H1 (cell line): ENCODE measurements around the gene TECPR2. TPM values are rescaled to one million over a fixed set of nuclear protein-coding genes. Genes with fewer than 3 reads are reported as not detected.

Experiments
- CTCF ChIA-PET: fragments of 300-600 bp; sonication (Branson Sonifier 250); formaldehyde crosslinking; loops from one replicate; lab custom pipeline; 2021; ENCODE audit not compliant: partially characterized antibody; lab: Charles Lee
- POLR2A ChIA-PET: fragments of 300-600 bp; sonication (Branson Sonifier 250); formaldehyde crosslinking; loops from one replicate; lab custom pipeline; 2021; ENCODE audit warnings: inconsistent platforms; ENCODE audit not compliant: partially characterized antibody; lab: Charles Lee
- DNase-seq, 2 experiments: peaks; one replicate each; pipeline versions ENCODE4 v3.0.0 to v3.0.0-alpha.2; 2010 to 2022; ENCODE audit warnings: low spot score in 2 of 2, low read depth in 1 of 2, mixed read lengths in 1 of 2
- FAIRE-seq: peaks from 2 replicates; lab custom pipeline; 2011; peaks lifted over from hg19 to GRCh38; lab: Jason Lieb, UNC
- H2AFZ ChIP-seq: 2 replicates; pipeline ENCODE4 v1.8.1; 2012; ENCODE audit warnings: low read length, inconsistent platforms
- H2AK5ac ChIP-seq: 2 replicates; pipeline ENCODE4 v1.6.1; 2013; ENCODE audit warnings: low read depth, low read length
- H2BK120ac ChIP-seq: replicated peaks from 2 replicates; pipeline ENCODE3; 2013; ENCODE audit warnings: low read depth, low read length, inconsistent platforms
- H2BK12ac ChIP-seq: 2 replicates; pipeline ENCODE4 v1.6.1; 2013; ENCODE audit warnings: low read depth, low read length
- H2BK15ac ChIP-seq: 2 replicates; pipeline ENCODE4 v1.6.1; 2013; ENCODE audit warnings: low read length
- H2BK20ac ChIP-seq: 2 replicates; pipeline ENCODE4 v1.6.1; 2013; ENCODE audit warnings: low read length
- H2BK5ac ChIP-seq: 2 replicates; pipeline ENCODE4 v1.6.1; 2013; ENCODE audit warnings: low read depth, low read length
- H3K14ac ChIP-seq: 2 replicates; pipeline ENCODE4 v1.6.1; 2013; ENCODE audit warnings: inconsistent platforms; ENCODE audit not compliant: insufficient read length
- H3K18ac ChIP-seq: 2 replicates; pipeline ENCODE4 v1.6.1; 2013; ENCODE audit warnings: low read length; ENCODE audit errors: extremely low read depth
- H3K23ac ChIP-seq: 2 replicates; pipeline ENCODE4 v1.6.1; 2013; ENCODE audit warnings: inconsistent platforms; ENCODE audit not compliant: insufficient read length
- H3K23me2 ChIP-seq: 2 replicates; pipeline ENCODE4 v1.6.1; 2013; ENCODE audit warnings: low read depth, low read length
- H3K27ac ChIP-seq: 2 replicates; pipeline ENCODE4 v1.6.1; 2011; ENCODE audit warnings: low read depth, low read length, inconsistent platforms
- H3K27me3 ChIP-seq, 4 experiments: replicated peaks in 1 of 4; 1 replicate in 1 of 4; 2 replicates in 3 of 4; pipeline versions ENCODE4 v1.6.1 to v1.8.1; 2011 to 2013; ENCODE audit warnings: low read length in 3 of 4, mild to moderate bottlenecking in 3 of 4, inconsistent platforms in 2 of 4, mixed read lengths in 2 of 4, moderate library complexity in 1 of 4; ENCODE audit not compliant: control insufficient read depth in 3 of 4, insufficient read depth in 3 of 4; ENCODE audit errors: extremely low read depth in 1 of 4
- H3K36me3 ChIP-seq, 4 experiments: 2 replicates each; pipeline versions ENCODE4 v1.6.1 to v1.8.1; 2011 to 2013; ENCODE audit warnings: mild to moderate bottlenecking in 4 of 4, low read length in 3 of 4, moderate library complexity in 2 of 4, control low read depth in 1 of 4, inconsistent platforms in 1 of 4; ENCODE audit not compliant: insufficient read depth in 4 of 4, control insufficient read depth in 2 of 4
- H3K4ac ChIP-seq: replicated peaks from 2 replicates; pipeline ENCODE3; 2013; ENCODE audit warnings: low read length, low read depth, mixed read lengths, inconsistent platforms; ENCODE audit not compliant: insufficient read length
- H3K4me1 ChIP-seq, 4 experiments: replicated peaks in 1 of 4; 1 replicate in 1 of 4; 2 replicates in 3 of 4; pipeline versions ENCODE4 v1.6.1 to v1.8.1; 2011 to 2013; ENCODE audit warnings: low read length in 3 of 4, inconsistent platforms in 2 of 4, mixed read lengths in 1 of 4; ENCODE audit not compliant: insufficient read depth in 4 of 4, control insufficient read depth in 3 of 4
- H3K4me2 ChIP-seq, 2 experiments: 2 replicates each; pipeline versions ENCODE4 v1.6.1 to v1.8.1; 2011 to 2013; ENCODE audit warnings: low read depth in 2 of 2, low read length in 2 of 2, control low read depth in 1 of 2, inconsistent platforms in 1 of 2, mild to moderate bottlenecking in 1 of 2; ENCODE audit not compliant: insufficient read depth in 1 of 2
- H3K4me3 ChIP-seq, 4 experiments: fragments of 200-600, 300-600 bp in 1 of 4; sonication (generic), shearing (Covaris generic), sonication (Bioruptor Twin) in 1 of 4; 2 replicates each; pipeline versions ENCODE4 v1.5.1 to v1.8.1; 2011 to 2016; ENCODE audit warnings: low read length in 4 of 4, low read depth in 3 of 4, control low read depth in 2 of 4, inconsistent platforms in 2 of 4, mild to moderate bottlenecking in 2 of 4, mixed read lengths in 1 of 4, moderate library complexity in 1 of 4; ENCODE audit not compliant: insufficient read depth in 2 of 4; ENCODE audit errors: extremely low read depth in 1 of 4
- H3K56ac ChIP-seq: replicated peaks from 2 replicates; pipeline ENCODE3; 2013; ENCODE audit warnings: low read depth, mild to moderate bottlenecking, mixed read lengths, low read length, inconsistent platforms; ENCODE audit not compliant: insufficient read length
- H3K79me1 ChIP-seq: 2 replicates; pipeline ENCODE4 v1.6.1; 2013; ENCODE audit warnings: low read depth, low read length, control low read depth
- H3K79me2 ChIP-seq, 2 experiments: 2 replicates each; pipeline versions ENCODE4 v1.6.1 to v1.8.1; 2012 to 2013; ENCODE audit warnings: low read length in 2 of 2, mild to moderate bottlenecking in 2 of 2, inconsistent platforms in 1 of 2; ENCODE audit not compliant: insufficient read depth in 2 of 2, control insufficient read depth in 1 of 2
- H3K9ac ChIP-seq, 4 experiments: replicated peaks in 1 of 4; 1 replicate in 1 of 4; 2 replicates in 3 of 4; pipeline versions ENCODE4 v1.6.1 to v1.8.1; 2011 to 2013; ENCODE audit warnings: low read depth in 3 of 4, low read length in 3 of 4, control low read depth in 2 of 4, mild to moderate bottlenecking in 2 of 4, moderate library complexity in 2 of 4, inconsistent platforms in 1 of 4; ENCODE audit errors: extremely low read depth in 1 of 4
- H3K9me3 ChIP-seq, 2 experiments: 2 replicates each; pipeline versions ENCODE4 v1.6.1 to v1.8.1; 2012 to 2013; ENCODE audit warnings: mild to moderate bottlenecking in 2 of 2, moderate library complexity in 2 of 2, control low read depth in 1 of 2, inconsistent platforms in 1 of 2, low read depth in 1 of 2, low read length in 1 of 2, mixed read lengths in 1 of 2; ENCODE audit not compliant: insufficient read depth in 2 of 2
- H4K20me1 ChIP-seq, 2 experiments: replicated peaks in 1 of 2; 2 replicates each; pipeline versions ENCODE3 to v1.8.1; 2011 to 2013; ENCODE audit warnings: inconsistent platforms in 2 of 2, low read length in 2 of 2, mild to moderate bottlenecking in 1 of 2; ENCODE audit not compliant: insufficient read depth in 2 of 2, control insufficient read depth in 1 of 2
- H4K5ac ChIP-seq: 2 replicates; pipeline ENCODE4 v1.6.1; 2013; ENCODE audit warnings: low read length, low read depth, mixed read lengths, inconsistent platforms; ENCODE audit not compliant: insufficient read length
- H4K8ac ChIP-seq: 2 replicates; pipeline ENCODE4 v1.8.0; 2013; ENCODE audit warnings: mild to moderate bottlenecking, moderate library complexity, low read length, inconsistent platforms; ENCODE audit not compliant: insufficient read depth; ENCODE audit errors: extremely low read depth
- H4K91ac ChIP-seq: replicated peaks from 2 replicates; pipeline ENCODE3; 2013; ENCODE audit warnings: low read length, mixed read lengths, inconsistent platforms; ENCODE audit not compliant: insufficient read length
- KDM4A ChIP-seq: IDR thresholded peaks from one replicate; pipeline ENCODE4 v1.7.1; 2012; ENCODE audit warnings: low read depth, mild to moderate bottlenecking, moderate library complexity, low read length, inconsistent platforms; ENCODE audit not compliant: severe bottlenecking
- NANOG ChIP-seq: IDR thresholded peaks from 2 replicates; pipeline ENCODE4 v1.6.1; 2011; ENCODE audit warnings: low read length, low read depth, mild to moderate bottlenecking, inconsistent platforms; ENCODE audit not compliant: insufficient read depth, poor library complexity, severe bottlenecking
- RFX5 ChIP-seq: IDR thresholded peaks from 2 replicates; pipeline ENCODE4 v1.6.1; 2011; ENCODE audit warnings: low read depth, low read length, improper control_type of control experiment, borderline replicate concordance
- SIN3A ChIP-seq, 2 experiments: IDR thresholded peaks in 1 of 2; conservative IDR thresholded peaks in 1 of 2; 2 replicates each; pipeline ENCODE4 v1.6.1; 2011 to 2012; ENCODE audit warnings: low read length in 2 of 2, improper control_type of control experiment in 1 of 2, low read depth in 1 of 2, mild to moderate bottlenecking in 1 of 2
- SP1 ChIP-seq: IDR thresholded peaks from 2 replicates; pipeline ENCODE4 v1.6.1; 2011; ENCODE audit warnings: low read depth, low read length
- WGBS, 2 experiments: shearing (Covaris generic) in 1 of 2; methylation state at CpG; one replicate each; pipeline versions ENCODE4 v1.1.6 to v1.1.7; 2013 to 2015; ENCODE audit warnings: low lambda C conversion rate in 2 of 2, mixed read lengths in 2 of 2, inconsistent platforms in 1 of 2, low coverage in 1 of 2, missing lambda C conversion rate in 1 of 2; ENCODE audit not compliant: insufficient replicate concordance in 2 of 2, insufficient coverage in 1 of 2, insufficient read length in 1 of 2; ENCODE audit errors: extremely low coverage in 1 of 2, missing lambda C conversion rate in 1 of 2; 5-methylcytosine and 5-hydroxymethylcytosine counted together
- polyA plus RNA-seq, 7 experiments: library from polyadenylated mRNA; depleted of rRNA in 3 of 7; stranded (reverse) in 5 of 7; unstranded in 2 of 7; fragments of >200 nt in 5 of 7; fragments of 200-250 nt in 2 of 7; gene quantifications; 1 replicate in 5 of 7; 2 replicates in 1 of 7; 4 replicates in 1 of 7; pipeline versions ENCODE4 v1.2.1 to v1.2.3, GENCODE V29; 2011 to 2013; ENCODE audit warnings: missing spikeins in 2 of 7, mixed read lengths in 2 of 7
- total RNA-seq: library from RNA; stranded (reverse); fragmentation: NEBNext Ultra II Directional; extraction: Animal tissue kit (Norgen Biotek cat#: 25700); gene quantifications from 2 replicates; pipeline ENCODE4 v1.2.1, GENCODE V29; 2021
- TF ChIP-seq, protein P1 (sequence below), 3 experiments: IDR thresholded peaks; 1 replicate in 2 of 3; 2 replicates in 1 of 3; pipeline versions ENCODE4 v1.5.1 to v1.6.1; 2011; ENCODE audit warnings: low read length in 3 of 3, mild to moderate bottlenecking in 3 of 3, inconsistent platforms in 2 of 3, low read depth in 1 of 3, moderate library complexity in 1 of 3; ENCODE audit not compliant: insufficient read depth in 1 of 3; ENCODE audit errors: control extremely low read depth in 1 of 3

Gene TECPR2
- total and polyA plus RNA-seq, 2 of the 8 experiments (the other 6 are each of a cell fraction or from before 2014, with no cell fraction given), result 6.8 to 19.4 TPM

DNA sequence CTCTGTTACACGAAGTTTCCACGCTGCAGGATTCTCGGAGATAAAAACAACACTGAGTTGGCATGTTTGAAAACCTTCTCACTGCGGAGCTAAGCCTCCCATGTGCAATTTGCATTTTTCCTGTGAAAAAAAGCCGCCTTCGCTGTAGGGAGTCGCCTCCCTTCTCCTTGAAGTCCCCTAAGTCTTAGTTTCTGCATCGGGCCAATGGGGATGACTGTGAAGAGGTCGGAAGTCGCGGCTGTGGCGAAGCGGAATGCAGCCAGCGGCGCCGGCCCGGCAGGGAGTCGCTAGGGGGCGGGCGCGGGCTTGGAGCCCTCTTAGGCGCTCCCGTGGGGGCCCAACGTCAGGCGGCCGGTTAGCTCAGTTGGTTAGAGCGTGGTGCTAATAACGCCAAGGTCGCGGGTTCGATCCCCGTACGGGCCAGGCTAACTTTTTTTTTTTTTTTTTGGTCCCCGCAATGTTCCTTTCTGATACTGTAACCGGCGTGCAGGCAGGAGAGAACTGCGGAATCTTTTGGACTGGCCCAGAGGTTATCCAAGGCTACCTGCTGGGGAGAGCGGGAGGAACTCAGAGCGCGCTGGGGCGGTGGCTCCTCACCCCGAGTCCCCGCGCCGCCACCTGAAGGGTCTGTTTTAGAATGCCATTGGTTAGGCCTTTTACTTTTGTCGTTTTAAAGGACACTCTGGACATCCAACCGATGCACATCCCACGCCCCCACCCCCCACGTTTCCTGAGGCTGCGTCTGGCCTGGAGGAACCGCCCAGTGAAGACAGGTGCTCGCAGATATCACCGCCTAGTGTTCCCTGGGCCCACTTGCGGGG, 45.8 kb upstream of the TECPR2 start:
- peak overlapping the region; percentile 95 for H3K18ac ChIP-seq
- peak overlapping the region; percentile 87; the same call in 1 of the 2 replicates for H2BK12ac ChIP-seq
- peak overlapping the region; percentile 37 for H3K56ac ChIP-seq
- peak overlapping the region; percentile 88; the same call in 1 of the 2 replicates for H2BK15ac ChIP-seq
- peak overlapping the region; percentile 93 for H2BK5ac ChIP-seq
- H3K4me1 ChIP-seq, result peaks cover 1 to 9% (median 4%) of the 10 kb centered on the region in 4 experiments; a peak in 5 of 7 replicates
- H3K79me2 ChIP-seq, result no peaks in the 10 kb centered on the region; a peak in 1 of 4 replicates
- peak overlapping the region in 3 of 4 experiments; percentile 59 to 68 (median 62); a peak in 5 of 7 replicates for H3K9ac ChIP-seq
- peak overlapping the region; percentile 81 to 83 for H3K4me2 ChIP-seq
- no peak overlapping the region for H2BK120ac ChIP-seq
- no peaks in the 10 kb centered on the region; the same call in 1 of the 2 replicates for H3K79me1 ChIP-seq
- CTCF ChIA-PET, result interaction anchor here (0.6 to 6.8 kb wide), 10 partner anchors 8 to 220 kb away, joined by 3 to 44 read pairs (median 6); partner anchors contain the start of gene MOK
- H2BK20ac ChIP-seq, result 0 out of 2 replicates have a peak overlapping the region, but pooled peaks have one; percentile 61
- no peak overlapping the region for H3K14ac ChIP-seq
- H3K23ac ChIP-seq, result no peak overlapping the region
- peaks cover 19% of the 10 kb centered on the region for H3K23me2 ChIP-seq
- peak overlapping the region; percentile 93 for H2AFZ ChIP-seq
- H3K9me3 ChIP-seq, result no peaks in the 10 kb centered on the region
- FAIRE-seq, result no peak
- DNase-seq, result peak; percentile 72 to 99
- H3K4ac ChIP-seq, result no peak overlapping the region
- POLR2A ChIA-PET, result interaction anchor here (0.7 to 2.7 kb wide), 10 partner anchors 9 to 237 kb away, joined by 3 to 14 read pairs (median 4); partner anchors contain the start of gene MOK
- H3K4me3 ChIP-seq, result peak overlapping the region; percentile 78 to 89 (median 79)
- no peaks in the 10 kb centered on the region for H4K20me1 ChIP-seq
- H4K91ac ChIP-seq, result peak overlapping the region; percentile 62
- no peak overlapping the region for H2AK5ac ChIP-seq
- H4K5ac ChIP-seq, result peak overlapping the region; percentile 45
- no peaks in the 10 kb centered on the region for H3K36me3 ChIP-seq
- 1% methylated on average over 51 of the region's 54 CpGs; no CpG with 5 or more reads in 1 of the 2 experiments for WGBS, 2 experiments
- peak overlapping the region; percentile 13; the same call in 1 of the 2 replicates for H3K27ac ChIP-seq
- peaks cover 0 to 14% (median 12%) of the 10 kb centered on the region in 4 experiments; a peak in 5 of 7 replicates for H3K27me3 ChIP-seq
- 0 out of 2 replicates have a peak overlapping the region, but pooled peaks have one; percentile 58 for H4K8ac ChIP-seq
- TF ChIP-seq SIN3A (conservative IDR thresholded peaks at IDR 0.05 in 1 of 2, IDR thresholded peaks at IDR 0.05 in 1 of 2; ENCODE audit: low read depth in 1 of 2, low read length in 2 of 2), result peak in 1 of 2 experiments; percentile 85; a peak in 2 of 4 replicates
- TF ChIP-seq KDM4A, result peak; percentile 58
- TF ChIP-seq, protein P1, sequence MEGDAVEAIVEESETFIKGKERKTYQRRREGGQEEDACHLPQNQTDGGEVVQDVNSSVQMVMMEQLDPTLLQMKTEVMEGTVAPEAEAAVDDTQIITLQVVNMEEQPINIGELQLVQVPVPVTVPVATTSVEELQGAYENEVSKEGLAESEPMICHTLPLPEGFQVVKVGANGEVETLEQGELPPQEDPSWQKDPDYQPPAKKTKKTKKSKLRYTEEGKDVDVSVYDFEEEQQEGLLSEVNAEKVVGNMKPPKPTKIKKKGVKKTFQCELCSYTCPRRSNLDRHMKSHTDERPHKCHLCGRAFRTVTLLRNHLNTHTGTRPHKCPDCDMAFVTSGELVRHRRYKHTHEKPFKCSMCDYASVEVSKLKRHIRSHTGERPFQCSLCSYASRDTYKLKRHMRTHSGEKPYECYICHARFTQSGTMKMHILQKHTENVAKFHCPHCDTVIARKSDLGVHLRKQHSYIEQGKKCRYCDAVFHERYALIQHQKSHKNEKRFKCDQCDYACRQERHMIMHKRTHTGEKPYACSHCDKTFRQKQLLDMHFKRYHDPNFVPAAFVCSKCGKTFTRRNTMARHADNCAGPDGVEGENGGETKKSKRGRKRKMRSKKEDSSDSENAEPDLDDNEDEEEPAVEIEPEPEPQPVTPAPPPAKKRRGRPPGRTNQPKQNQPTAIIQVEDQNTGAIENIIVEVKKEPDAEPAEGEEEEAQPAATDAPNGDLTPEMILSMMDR (IDR thresholded peaks at IDR 0.05; ENCODE audit: control extremely low read depth in 1 of 3, insufficient read depth in 1 of 3, low read depth in 1 of 3, low read length in 3 of 3), result peak; percentile 6 to 16 (median 15); a peak in 3 of 4 replicates
- TF ChIP-seq NANOG, result no peak
- TF ChIP-seq SP1, result 0 out of 2 replicates have a peak, but pooled peaks have one; percentile 12
- TF ChIP-seq RFX5, result no peak; the same call in 1 of the 2 replicates
